ENCODE results near the gene GPR55.

Gene GPR55

DNA sequence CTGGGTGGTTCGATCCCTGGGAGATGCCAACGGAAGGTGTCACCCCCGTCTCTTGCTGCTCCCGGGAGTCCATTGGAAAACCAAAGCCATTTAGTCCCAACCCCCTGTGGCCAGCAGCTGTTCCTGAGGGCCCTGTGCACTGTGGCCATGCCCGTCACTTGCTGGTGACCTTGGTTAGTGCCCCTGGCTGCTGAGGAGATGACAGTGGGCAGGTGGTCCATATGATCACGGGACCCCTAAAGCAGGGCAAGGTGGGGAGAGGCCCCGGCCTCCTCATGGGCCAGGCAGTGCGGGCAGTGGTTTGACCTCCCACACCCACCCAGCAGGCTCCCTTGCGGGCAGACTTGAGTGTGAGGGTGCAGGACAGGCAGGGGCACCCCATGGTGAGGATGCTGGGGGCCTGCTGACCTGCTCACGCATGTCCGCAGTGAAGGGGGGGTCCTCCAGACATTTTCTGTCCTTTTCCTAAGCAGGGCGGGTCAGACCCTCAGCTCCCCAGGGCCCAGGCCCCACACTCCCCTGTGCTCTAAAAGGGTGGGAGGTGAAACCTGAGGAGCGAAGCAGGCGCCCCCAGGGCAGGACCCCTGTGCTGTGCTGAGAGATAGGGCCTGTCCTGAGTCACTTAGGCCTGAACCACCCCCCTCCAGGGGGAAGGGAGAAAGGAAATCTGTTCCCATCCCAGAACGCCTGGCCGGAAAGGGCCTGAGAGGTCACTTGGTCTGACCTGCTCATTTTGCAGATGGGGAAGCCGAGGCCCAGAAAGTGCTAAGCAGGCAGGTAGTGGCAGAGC, 53.5 kb downstream of the GPR55 start:
- DNase-seq (ENCODE audit: extremely low read depth, low read depth): no peak
- TF ChIP-seq, protein P1, sequence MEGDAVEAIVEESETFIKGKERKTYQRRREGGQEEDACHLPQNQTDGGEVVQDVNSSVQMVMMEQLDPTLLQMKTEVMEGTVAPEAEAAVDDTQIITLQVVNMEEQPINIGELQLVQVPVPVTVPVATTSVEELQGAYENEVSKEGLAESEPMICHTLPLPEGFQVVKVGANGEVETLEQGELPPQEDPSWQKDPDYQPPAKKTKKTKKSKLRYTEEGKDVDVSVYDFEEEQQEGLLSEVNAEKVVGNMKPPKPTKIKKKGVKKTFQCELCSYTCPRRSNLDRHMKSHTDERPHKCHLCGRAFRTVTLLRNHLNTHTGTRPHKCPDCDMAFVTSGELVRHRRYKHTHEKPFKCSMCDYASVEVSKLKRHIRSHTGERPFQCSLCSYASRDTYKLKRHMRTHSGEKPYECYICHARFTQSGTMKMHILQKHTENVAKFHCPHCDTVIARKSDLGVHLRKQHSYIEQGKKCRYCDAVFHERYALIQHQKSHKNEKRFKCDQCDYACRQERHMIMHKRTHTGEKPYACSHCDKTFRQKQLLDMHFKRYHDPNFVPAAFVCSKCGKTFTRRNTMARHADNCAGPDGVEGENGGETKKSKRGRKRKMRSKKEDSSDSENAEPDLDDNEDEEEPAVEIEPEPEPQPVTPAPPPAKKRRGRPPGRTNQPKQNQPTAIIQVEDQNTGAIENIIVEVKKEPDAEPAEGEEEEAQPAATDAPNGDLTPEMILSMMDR (IDR thresholded peaks at IDR 0.05; ENCODE audit: low read depth, low read length, missing control alignments): no peak
- no peak overlapping the region for H3K4me3 ChIP-seq (replicated peaks; ENCODE audit: low read depth, low read length)

DNA sequence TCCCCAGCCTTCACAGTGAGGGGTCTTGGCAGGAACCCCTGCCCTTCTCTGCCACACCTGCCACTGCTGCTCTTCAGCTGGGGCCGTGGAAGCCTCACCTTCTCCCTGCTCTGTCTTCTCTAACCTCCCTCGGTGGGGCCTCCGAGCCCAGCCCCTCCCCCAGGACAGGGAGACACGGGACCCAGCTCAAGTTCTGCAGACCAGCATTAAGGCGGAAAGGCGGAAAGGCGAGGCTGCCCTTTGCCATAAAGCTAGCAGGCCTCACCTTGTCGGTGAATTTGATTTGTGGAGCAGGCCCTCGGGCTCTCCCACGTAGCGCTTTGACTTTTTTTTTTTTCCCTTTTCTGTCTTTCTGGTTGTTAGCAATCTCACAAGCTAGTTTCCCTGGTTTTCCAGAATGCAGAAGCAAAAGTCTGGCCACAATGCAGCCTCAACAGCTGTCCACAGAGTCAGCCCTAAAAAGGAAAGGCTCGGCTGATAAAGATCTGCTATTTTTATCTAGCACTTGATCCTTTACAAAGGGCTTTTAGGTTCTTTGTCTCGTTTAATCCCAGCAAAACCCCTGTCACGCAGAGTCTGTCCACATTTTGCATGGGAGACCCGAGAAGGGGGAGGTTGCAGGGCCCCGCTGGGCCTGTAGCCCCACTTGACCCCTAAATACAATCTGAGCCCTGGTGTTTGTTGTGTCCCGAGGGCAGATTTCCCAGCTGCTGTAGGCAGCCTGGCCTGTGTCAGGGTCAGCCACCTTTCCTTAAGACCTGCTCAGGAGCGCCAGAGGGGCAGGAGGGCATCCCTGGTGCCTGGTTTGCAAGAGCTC, 54.3 kb downstream of the GPR55 start:
- DNase-seq (ENCODE audit: extremely low read depth, low read depth): no peak
- no peak overlapping the region for H3K4me3 ChIP-seq (replicated peaks; ENCODE audit: low read depth, low read length)

DNA sequence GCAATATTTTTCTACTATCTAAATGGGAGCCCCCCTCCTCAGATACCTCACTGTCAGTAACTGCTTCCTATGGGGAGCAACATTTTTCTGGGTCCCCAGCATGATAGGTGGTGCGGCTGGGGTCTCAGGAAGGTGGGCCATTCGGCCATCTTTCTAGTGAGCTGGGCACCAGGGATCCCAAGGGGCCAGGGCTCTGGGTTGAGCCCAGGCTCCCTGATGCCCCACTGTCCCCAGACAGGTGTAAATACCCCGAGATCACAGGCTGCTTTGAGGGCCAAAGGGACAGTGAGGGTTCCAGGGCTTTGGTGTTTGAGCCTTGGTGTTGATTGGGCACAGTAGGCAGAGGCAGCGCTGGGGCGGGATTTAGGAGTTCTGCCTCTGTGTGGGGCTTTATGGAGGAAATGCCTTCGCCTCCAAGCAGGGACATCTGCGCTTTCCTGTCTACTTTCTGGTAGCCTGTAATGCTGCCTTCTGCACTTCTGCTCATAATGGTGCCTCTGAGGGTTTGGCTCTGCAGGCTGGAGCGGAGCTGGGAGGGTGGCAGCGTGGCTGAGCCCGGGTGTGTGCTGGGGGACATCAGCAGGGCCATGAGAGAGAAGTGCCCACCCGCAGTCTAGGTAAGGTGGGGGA, 55.0 kb downstream of the GPR55 start:
- H3K4me3 ChIP-seq (replicated peaks; ENCODE audit: low read depth, low read length): no peak overlapping the region
- TF ChIP-seq, protein P1 (IDR thresholded peaks at IDR 0.05; ENCODE audit: low read depth, low read length, missing control alignments): no peak
- no peak for DNase-seq (ENCODE audit: extremely low read depth, low read depth)

More for the DNA sequence above, 54.3 kb downstream of the GPR55 start:
- TF ChIP-seq, protein P1 (IDR thresholded peaks at IDR 0.05; ENCODE audit: low read depth, low read length, missing control alignments): no peak

DNA sequence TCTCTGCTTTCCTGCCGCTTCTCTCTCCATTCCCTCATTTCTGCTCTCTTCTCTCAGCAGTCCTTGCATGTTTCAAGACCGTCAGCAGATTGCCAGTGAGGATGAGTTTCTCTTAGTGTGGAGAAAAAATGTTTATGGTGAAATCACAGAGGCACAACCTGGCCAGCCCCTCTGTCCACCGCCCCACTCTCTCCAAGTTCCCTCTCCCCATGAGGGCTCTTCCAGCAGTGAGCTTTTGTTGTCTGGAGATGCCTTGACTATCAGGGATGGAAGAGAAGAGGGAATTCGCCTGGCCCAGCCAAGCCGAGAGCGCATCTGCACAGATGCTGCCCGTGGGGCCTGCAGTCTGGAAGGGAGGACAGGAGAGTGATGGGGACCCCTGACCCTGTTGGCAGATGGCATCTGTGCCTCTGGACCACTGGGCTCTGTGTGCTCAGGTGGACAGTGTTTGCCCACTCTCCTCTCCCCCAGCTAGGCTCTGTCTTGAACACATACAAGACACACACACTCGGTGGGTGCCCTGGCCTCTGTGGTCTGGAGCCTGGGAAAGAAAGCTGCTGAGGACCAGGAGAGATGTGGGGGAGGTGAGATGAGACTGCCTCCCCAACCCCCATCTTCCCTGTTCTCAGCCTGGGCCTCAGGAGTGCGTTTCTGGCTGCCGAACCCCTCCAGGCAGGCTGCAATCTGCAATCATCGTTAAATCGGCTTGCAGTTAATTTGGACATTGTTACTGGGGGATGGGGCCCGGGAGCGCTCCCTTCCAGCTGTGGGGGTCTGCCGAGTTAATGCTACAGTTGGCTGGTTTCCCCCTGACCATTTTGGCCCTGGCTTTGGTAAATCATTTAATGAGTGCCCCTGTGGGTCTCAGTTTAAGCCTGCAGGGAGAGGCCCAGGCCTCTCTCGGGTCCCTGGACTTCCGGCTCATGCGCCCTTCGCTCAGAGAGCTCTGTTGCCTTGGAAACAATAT, 55.8 kb downstream of the GPR55 start:
- TF ChIP-seq, protein P1 (IDR thresholded peaks at IDR 0.05; ENCODE audit: low read depth, low read length, missing control alignments): no peak
- no peak for DNase-seq (ENCODE audit: extremely low read depth, low read depth)
- no peak overlapping the region for H3K4me3 ChIP-seq (replicated peaks; ENCODE audit: low read depth, low read length)

DNA sequence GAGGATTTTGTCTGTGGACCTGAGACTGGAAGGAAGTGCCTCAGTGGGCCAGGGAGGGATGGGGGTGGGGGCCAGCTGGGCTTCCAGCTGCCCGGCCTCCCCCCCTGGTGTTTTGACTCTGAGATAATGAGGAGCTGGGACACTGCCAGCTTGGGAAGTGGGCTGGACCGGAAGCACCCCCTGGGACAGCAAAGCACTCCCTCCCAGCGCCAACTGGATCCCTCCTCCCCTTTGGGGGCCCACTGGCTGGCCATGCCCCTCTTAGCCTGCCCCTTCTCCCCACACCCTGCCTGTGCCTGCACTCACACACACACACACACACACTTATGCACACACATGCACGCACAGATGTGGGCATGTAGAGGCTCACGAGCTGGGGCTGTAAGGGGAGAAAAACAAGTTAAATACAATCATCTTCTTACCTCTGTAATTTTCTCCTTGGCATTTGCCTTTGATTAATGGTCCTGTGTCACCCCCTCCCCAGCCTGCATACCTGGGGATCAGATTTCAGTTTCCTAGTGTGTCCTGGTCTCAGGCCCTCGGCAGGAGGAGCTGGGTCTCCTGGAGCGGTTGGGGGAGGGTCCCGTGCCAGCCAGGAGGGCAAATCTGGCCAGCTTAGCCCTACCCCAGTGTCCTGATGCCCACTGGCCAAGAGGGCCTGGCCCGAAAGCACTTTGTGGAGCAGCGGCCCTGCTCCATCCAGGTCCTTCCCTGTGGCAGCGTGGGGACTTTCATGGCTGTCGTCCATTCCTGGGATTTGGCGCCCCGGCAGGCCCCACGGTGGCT, 56.7 kb downstream of the GPR55 start:
- DNase-seq (ENCODE audit: extremely low read depth, low read depth): no peak
- no peak overlapping the region for H3K4me3 ChIP-seq (replicated peaks; ENCODE audit: low read depth, low read length)
- TF ChIP-seq, protein P1 (IDR thresholded peaks at IDR 0.05; ENCODE audit: low read depth, low read length, missing control alignments): no peak

Data from HFF-Myc (cell line).